A549 treated with Hydrocortisone at 1 μM for 4 hours (cell line): Measurements from ENCODE around the gene MEIOC. TPM values are rescaled to one million over a fixed set of nuclear protein-coding genes. Genes with fewer than 3 reads are reported as not detected.

ENCODE experiments used
- total RNA-seq: library from RNA; stranded (reverse); fragments of 200-300 nt; extraction: Qiagen RNA extraction; gene quantifications from 5 replicates; pipeline ENCODE4 v1.2.3, GENCODE V29; 2022

Gene MEIOC
- total RNA-seq: 1.2 to 2.8 TPM (median 2.4 TPM) in 5 replicates

DNA sequence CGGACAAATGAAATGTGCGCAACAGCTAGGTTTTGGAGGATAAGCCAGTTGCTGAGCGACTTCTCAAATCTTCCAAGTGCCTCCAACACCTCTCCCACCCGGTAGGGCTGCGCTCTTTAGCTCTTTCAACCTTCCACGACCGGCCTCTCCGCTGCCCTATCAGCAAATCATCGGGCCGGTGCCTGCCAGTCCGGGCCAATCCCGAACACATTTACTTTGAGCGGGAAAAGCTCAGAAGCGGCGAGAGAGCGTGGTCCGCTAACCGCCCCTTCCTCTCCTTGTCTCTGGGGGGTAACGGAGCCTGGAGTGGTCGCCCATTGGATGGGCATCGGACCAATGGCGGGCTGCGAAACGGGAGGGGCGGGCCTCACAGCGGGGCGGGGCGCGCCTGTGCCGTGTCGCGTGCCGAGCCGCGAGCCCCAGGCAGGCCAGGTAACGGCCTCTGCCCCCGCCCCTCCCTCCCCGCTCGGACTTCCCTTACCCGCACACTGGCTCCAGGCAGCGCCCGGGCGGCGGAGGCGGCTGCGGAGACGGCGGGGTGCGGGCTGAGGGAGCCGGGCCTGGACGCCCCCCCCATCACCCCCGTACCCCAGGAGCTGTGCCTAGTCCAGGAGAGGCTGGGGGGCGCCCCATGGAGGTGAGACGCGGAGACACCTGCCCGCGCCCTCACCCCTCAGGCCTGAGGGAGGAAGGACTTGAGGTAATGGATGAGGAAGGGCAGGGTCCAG is at the start of gene MEIOC:
MEIOC (plus strand) TSS at position 486 of the 728 bp plus-strand sequence; CDS start at position 632, 146 bp downstream.

DNA sequence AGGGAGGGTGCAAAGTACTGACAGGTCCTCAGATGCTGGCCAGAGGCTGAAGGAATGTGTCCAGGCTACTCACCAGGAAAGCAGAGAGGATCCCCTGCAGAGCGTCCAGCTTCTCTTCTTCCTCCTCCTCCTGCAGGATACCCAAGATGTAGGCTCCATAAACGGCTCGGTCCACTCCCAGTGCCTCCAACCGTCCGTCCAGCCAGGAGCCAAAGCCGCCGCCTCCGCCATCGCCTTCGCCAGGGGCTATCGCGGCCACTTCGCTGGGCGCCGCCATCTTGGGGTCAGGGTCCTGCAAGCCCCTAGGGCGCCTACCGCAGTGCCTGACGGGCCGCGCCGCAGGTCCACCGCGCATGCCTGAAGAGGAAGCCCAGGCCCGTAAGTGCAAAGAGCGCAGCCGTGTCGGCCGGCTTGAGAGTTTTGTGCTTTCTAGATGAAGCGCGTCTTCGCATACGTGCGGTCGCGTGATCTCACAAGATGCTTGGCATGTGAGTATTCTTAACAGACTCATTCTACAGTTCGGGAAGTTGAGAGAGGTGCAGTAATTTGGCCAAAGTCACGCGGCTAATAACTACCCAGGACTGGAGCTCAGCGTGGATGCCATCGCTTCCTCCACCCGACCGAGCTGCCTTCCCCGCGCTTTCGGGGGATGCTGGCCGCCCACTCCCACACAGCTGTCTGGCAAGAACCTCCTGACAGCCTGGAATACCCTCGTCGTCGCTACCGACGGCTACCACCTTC is 33.4 kb downstream of the MEIOC start, which contains the start of gene CCDC43:
CCDC43 (minus strand) TSS at position 300 of the 741 bp plus-strand sequence; CDS start at position 277, 23 bp downstream.

DNA sequence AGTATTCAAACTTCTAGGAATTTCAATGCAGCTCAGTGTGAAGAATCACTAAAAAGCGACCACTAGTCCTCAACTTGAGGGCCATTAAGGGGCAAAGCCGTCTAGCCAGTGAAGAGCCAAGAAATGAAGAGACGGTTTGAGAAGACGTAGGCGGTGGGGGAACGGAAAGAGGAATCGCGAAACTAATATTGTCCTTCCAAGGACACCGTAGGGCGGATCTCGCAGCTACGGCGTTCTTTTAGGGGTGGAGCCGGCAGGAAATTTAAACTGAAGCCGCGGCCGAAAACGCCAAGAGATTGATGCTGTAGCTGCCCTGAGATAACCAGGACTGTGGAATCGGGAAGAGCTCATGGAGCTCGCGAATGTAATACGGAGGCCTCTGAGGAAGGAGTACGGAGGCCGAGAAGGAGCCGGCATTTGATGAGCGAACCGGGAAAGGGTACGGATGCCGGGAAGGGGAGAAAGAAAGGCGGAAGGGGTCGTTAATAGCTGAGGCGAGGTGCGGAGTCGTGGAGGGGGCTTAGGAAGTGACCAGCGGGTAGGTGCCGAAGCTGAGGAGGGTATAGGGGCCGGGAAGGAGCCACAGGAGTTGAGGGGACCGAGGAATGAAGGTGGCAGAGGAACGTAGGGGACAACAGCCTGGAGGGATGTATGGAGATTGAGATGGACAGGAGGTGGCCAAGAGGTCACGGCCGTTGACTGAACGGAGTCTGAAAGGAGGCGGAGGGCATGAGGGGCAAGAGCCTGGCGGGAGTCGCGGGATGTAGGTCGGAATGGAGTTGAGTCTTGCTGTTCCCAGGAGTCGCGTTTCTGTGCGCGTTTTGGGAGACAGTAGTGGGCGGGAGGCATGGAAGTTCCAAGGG is 52.4 kb downstream of the MEIOC start, which contains the start of gene DBF4B:
DBF4B (plus strand) TSS at position 265 of the 863 bp plus-strand sequence; CDS start at position 421, 156 bp downstream.

Other genes with a start within 250 kb of the MEIOC start
- gene GPATCH8, start 153.1 kb upstream of the MEIOC start, total RNA-seq: 16.0 to 26.4 TPM (median 21.7 TPM) in 5 replicates
- 26.3 to 36.5 TPM (median 32.4 TPM) in 5 replicates for gene FZD2, start 99.0 kb upstream of the MEIOC start, total RNA-seq
- 24.2 to 38.9 TPM (median 28.5 TPM) in 5 replicates for gene CCDC43, start 33.3 kb downstream of the MEIOC start, total RNA-seq
- 22.6 to 28.4 TPM (median 24.0 TPM) in 5 replicates for gene DBF4B, start 52.2 kb downstream of the MEIOC start, total RNA-seq
- 1.8 to 2.2 TPM (median 1.8 TPM) in 5 replicates for gene ADAM11, start 102.5 kb downstream of the MEIOC start, total RNA-seq
- gene GJC1, start 173.8 kb downstream of the MEIOC start, total RNA-seq: 23.1 to 34.0 TPM (median 28.6 TPM) in 5 replicates
- gene HIGD1B, start 191.4 kb downstream of the MEIOC start, total RNA-seq: not detected in 5 replicates
- 135 to 203 TPM (median 145 TPM) in 5 replicates for gene EFTUD2, start 243.0 kb downstream of the MEIOC start, total RNA-seq